Erythroblast (primary cell): Measurements from ENCODE around the gene BLNK.
"Not testable (repeated sequence)": the region's sequence is repeated elsewhere in the genome, so short reads cannot be mapped to it uniquely, and the experiment has no call there.

Source experiments
- DNase-seq, 2 experiments: peaks; one replicate each; lab custom pipeline; 2025; lab: John Stamatoyannopoulos, UW
- GATA1 ChIP-seq: IDR thresholded peaks from 2 replicates; pipeline ENCODE4 v1.6.1; 2011; ENCODE audit warnings: low read depth, mild to moderate bottlenecking, control low read depth, low read length, moderate library complexity
- POLR2A ChIP-seq: IDR thresholded peaks from 2 replicates; pipeline ENCODE4 v1.6.1; 2011; ENCODE audit warnings: mild to moderate bottlenecking, low read length

The BLNK gene

GRCh38 chr10:96271016-96271815 is at the start of gene BLNK:
TSS of gene BLNK (minus strand) at chr10:96271569. CDS start at chr10:96271398, 171 bp downstream.
- DNase-seq = no peak
- TF ChIP-seq GATA1 (no peak), POLR2A (no peak)

GRCh38 chr10:96319754-96320474 is 48.5 kb upstream of the BLNK start:
- TF ChIP-seq POLR2A (no peak), GATA1 (no peak)
- no peak for DNase-seq

DNA sequence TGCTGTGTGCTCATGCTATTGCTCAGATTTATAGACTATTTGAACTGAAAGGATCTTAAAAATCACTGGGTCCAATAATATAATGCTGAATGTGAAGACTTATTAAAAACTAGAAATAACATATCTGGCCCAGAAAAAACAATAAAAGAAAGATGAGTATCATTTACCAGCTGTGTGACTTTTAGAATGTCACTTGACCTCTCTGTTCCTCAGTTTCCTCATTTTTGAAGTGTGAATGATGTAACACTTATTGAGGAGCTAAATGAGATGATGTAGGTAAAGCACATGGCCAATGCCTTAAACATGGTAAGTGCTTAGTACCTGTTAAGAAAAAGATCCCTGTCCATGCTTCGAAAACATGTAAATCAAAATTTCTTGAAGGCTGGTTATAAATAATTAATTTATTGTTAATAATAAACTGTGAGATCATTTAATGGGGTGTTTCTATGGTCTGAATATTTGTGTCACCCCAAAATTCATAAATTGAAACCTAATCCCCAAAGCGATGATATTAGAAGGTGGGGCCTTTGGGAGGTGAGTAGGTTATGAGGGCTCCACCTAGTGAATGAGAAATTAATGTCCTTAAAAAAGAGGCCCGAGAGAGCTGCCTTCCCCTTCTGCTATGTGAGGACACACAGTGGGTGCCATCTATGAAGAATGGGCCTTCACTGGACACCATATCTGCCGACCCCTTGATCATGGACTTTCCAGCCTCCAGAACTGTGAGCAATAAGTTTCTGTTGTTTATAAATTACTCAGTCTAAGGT is 45.9 kb upstream of the BLNK start:
- no peak for DNase-seq
- TF ChIP-seq POLR2A (no peak), GATA1 (no peak)

DNA sequence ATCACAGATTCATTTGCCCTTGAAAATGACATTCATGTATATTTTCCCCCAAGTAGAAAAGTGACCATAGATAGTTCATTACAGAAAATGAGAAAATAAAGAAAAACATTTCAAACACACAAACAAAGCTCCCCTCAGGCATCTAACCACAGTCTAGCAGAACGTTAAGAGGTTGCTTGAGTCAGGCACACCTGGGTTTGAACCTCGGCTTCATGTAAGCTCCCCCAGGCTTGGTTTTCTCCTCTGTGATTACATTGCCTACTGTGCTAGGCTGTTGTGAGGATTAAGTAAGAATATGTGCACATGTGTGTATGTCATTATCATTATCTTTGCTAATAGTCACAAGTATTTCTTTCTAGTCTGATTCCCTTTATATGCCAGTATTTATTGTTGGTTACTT is 42.0 kb upstream of the BLNK start:
- TF ChIP-seq GATA1 = no peak
- TF ChIP-seq POLR2A = no peak
- no peak for DNase-seq

DNA sequence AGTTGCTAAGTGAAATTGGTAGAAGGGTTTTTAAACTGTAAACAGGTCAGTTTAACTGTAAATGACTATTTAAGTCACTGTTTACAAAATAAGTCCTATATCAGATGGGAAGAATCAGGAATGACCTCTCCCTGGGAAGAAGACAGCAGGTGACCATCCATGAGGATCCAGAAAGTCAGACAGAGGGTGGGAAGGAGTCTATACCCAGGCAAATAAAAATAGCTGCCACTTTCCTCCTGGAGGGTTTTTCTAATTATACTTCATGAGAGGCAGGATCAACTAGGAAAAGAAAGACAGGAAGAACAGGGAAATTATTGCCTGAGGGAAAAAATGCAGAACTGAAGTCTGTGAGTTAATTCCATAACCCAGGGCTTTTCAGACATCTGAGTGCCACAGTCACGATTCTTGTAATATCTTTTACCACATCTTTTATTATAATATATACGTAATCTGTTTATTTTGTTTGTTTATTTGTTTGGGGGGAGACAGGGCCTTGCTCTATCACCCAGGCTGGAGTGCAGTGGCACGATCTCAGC is 39.9 kb upstream of the BLNK start:
- DNase-seq = no peak
- no peak for TF ChIP-seq GATA1
- no peak for TF ChIP-seq POLR2A

- no peak for TF ChIP-seq GATA1
- no peak for TF ChIP-seq POLR2A
- no peak for DNase-seq
Measured at GRCh38 chr10:96310321-96310669, 38.9 kb upstream of the BLNK start.

DNA sequence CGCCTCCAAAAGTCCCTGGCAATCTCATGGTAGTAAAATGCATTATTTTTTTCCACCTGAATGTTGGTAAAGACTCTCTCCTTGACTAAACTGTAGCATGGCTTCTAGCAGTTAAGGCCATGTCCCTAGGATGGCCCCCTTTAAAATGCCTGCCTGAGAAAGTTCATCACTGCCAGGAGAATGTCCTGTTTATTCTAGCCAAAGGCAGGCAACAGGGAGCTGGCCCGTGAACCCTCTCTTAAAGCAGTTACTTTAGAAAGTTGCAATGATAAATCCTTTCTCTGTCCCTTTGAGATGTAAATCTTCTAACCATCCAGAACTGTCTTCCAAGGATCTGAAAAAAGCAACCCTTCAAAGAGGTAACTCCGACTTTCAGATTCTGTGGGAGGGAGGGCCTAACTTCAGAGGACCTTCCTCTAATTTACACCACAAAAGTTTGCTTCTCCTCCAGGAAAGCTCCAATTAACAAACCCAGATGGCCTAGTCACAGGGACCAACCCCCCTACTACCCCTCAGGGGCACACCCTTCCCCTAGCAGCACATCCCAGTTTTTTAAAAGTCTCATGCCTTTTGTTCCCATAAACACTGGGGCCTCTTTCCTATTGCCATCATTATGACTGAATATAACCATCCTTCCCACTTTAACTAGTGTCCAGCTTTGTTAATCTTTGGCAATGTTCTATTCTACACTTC is 38.4 kb upstream of the BLNK start:
- DNase-seq = no peak
- TF ChIP-seq GATA1 (no peak), POLR2A (no peak)

- DNase-seq = not testable (repeated sequence)
Measured at GRCh38 chr10:96308854-96309253, 37.5 kb upstream of the BLNK start.

- no peak for TF ChIP-seq GATA1
- TF ChIP-seq POLR2A = no peak
- DNase-seq = no peak
Measured at GRCh38 chr10:96306516-96306915, 35.1 kb upstream of the BLNK start.

GRCh38 chr10:96305019-96305418 is 33.6 kb upstream of the BLNK start:
- TF ChIP-seq GATA1 (no peak), POLR2A (no peak)
- no peak for DNase-seq

GRCh38 chr10:96304230-96304629 is 32.9 kb upstream of the BLNK start, which contains the start of gene DNTT:
TSS of gene DNTT (plus strand) at chr10:96304434. CDS start at chr10:96304498, 64 bp downstream.
- no peak for TF ChIP-seq GATA1
- no peak for TF ChIP-seq POLR2A
- no peak for DNase-seq

GRCh38 chr10:96301616-96302015 is 30.2 kb upstream of the BLNK start:
- TF ChIP-seq GATA1 (no peak), POLR2A (no peak)
- DNase-seq = no peak

- TF ChIP-seq POLR2A (no peak), GATA1 (no peak)
- DNase-seq = no peak
Measured at GRCh38 chr10:96299383-96299782, 28.0 kb upstream of the BLNK start.
